Esophagus squamous epithelium (tissue), 4 donors: ENCODE results near the gene BMF.

Source experiments
- CTCF ChIP-seq, 6 experiments: fragments of 450-650 bp in 4 of 6; fragments of 200-600 bp in 2 of 6; sonication (generic) in 2 of 6; IDR thresholded peaks; one replicate each; pipeline ENCODE4 v1.5.1; 2016 to 2019; ENCODE audit warnings: antibody characterized with exemption in 6 of 6, mild to moderate bottlenecking in 4 of 6, moderate library complexity in 4 of 6
- POLR2A ChIP-seq, 4 donors: fragments of 450-650 bp; IDR thresholded peaks; one replicate each; pipeline ENCODE4 v1.6.1; 2017; ENCODE audit warnings: antibody characterized with exemption in 4 of 4, mild to moderate bottlenecking in 4 of 4, moderate library complexity in 3 of 4

- TF ChIP-seq POLR2A (IDR thresholded peaks at IDR 0.05) (no peak), CTCF (IDR thresholded peaks at IDR 0.05) (no peak)
These were observed 61.8 kb downstream of the BMF start for GRCh38 chr15:40046721-40047414.
